HG03196 (cell line): ENCODE data around the gene PLP1.
"Not testable (repeated sequence)": the region's sequence is repeated elsewhere in the genome, so short reads cannot be mapped to it uniquely, and the experiment has no call there.

Experiments
- ATAC-seq: cut with Tn5 transposase; IDR thresholded peaks from one replicate; pipeline ENCODE4 v1.9.1; 2021; ENCODE audit not compliant: unreplicated experiment

PLP1 gene, protein sequence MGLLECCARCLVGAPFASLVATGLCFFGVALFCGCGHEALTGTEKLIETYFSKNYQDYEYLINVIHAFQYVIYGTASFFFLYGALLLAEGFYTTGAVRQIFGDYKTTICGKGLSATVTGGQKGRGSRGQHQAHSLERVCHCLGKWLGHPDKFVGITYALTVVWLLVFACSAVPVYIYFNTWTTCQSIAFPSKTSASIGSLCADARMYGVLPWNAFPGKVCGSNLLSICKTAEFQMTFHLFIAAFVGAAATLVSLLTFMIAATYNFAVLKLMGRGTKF

GRCh38 chrX:103776546-103776945, at the start of gene PLP1:
TSS of gene PLP1 (plus strand) at chrX:103776840. CDS start at chrX:103776996, 156 bp downstream.
- no peak for ATAC-seq

- no peak for ATAC-seq
Measured at GRCh38 chrX:103727115-103727514, 49.5 kb upstream of the PLP1 start.

GRCh38 chrX:103729015-103729414, 47.6 kb upstream of the PLP1 start:
- ATAC-seq: no peak

GRCh38 chrX:103730147-103730795, 46.4 kb upstream of the PLP1 start:
- ATAC-seq: no peak

DNA sequence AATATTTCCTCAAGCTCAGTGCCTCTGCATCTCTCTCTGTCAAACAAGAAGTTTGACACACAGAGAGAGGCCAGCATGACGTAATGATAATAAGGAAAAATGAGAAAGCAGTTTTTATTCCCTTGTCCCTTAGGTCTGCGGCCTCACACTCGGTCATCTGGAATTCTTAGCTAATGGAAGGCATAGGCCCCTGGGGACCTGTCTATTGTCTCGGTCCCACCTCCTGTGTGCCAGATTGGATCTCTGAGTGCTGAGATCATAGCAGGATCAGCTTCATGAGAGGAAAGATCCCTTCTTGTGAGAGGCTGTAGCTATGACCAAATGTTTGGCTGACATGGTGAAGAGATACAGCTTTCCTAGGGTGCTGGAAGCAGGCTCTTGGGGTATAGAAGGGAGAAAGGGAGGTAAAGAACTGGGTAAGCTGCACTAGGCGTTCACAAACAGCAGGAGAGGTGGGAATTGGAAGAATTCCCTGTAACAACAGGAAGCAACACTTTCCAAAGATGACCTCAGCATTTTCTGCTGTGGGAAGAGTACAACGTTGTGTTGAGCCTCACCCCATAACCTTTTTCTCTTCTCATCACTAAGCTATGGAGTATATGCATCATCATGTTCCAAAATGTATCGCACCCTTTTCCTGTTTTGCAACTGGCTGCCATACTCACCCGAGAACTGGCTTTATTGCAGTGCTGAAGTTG, 45.7 kb upstream of the PLP1 start:
- no peak for ATAC-seq

GRCh38 chrX:103733017-103733416, 43.6 kb upstream of the PLP1 start:
- no peak for ATAC-seq

DNA sequence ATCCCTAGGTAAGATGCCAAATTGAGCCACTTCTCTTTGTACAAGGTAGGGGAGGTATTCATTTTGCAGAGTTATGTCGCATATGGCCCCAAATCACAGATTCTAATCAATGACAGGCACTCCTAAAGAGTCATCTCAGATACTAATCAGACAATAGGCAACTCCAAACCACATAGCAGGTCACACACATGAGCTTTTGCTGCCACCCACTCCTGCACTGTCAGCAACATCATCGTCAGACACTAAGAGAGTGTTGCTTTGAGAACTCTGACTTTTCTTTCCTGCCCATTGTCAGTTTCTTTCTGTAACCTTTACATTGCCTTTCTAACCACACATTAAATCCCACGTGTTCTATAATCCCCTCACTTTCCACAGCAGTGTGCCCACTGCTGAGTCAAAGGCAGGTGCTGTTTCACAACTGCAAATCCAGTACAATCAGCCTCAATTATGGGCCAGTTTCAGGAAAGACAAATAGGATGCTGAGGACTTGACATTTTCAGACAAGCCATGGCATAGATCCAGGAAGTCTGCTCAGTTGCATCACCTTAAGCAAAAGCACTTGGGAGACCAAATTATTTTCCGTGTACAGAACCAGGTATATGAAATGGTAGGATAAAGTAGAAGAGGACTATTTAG, 42.4 kb upstream of the PLP1 start:
- ATAC-seq: no peak

GRCh38 chrX:103737696-103738095, 38.9 kb upstream of the PLP1 start:
- ATAC-seq: no peak

DNA sequence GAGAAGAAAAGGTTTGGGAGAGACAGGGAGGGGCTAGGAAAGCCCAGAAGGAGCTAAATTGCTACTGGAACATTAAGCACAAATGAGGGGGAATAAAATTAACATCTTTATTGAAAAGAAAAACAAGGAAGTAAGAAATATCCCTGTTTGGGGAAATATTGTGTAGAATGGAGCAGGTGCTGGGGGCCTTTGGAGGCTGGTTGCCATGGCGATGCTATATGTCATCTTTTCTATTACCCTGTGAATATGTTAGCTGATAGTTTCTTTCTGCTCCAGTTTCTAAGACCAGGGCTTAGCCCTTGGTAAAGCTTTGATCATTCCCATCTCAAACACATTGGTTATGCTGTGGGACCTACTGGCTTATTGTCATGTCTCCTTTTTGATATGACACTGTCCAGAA, 37.2 kb upstream of the PLP1 start:
- ATAC-seq: no peak

DNA sequence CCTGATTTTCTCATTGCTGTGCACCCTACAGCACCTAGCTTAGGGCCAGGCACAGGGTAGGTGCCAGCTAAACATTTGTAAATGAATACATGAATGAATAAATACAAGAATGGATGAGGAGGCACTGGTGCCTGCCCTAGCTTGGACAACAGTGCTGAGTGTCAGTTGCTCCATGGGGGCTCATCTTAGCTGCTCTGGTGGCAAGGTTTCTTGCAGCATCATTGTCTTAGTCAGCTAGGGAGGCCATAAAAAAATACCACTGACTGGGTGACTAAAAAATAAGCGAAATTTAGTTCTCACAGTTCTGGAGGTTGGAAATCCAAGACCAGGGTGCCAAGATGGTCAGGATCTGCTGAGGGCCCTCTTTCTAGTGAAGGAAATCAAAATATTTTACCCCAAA, 34.8 kb upstream of the PLP1 start:
- no peak for ATAC-seq

GRCh38 chrX:103742339-103742738, 34.3 kb upstream of the PLP1 start:
- no peak for ATAC-seq

DNA sequence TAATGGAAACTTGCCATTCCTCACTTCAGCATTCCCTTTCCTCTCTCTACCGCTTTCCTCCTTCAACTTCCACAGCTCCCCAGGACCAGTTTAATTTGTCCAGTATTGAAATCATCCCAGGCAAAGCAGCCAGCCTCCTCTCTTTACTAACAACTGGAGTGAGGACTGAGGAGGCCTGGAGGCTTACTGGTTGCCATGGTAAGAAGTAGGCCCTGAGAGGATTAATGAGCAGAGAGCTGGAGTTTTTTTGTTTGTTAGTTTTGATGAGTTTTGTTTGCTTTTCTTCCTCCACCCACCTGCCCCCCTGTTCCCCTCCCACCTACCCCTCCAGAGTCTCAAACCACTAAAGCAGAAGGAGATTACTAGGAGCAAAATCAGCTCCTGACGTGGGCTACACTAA, 29.5 kb upstream of the PLP1 start:
- ATAC-seq: no peak

GRCh38 chrX:103754401-103754800, 22.2 kb upstream of the PLP1 start:
- no peak for ATAC-seq

- no peak for ATAC-seq
Measured at GRCh38 chrX:103756736-103757135, 19.9 kb upstream of the PLP1 start.

DNA sequence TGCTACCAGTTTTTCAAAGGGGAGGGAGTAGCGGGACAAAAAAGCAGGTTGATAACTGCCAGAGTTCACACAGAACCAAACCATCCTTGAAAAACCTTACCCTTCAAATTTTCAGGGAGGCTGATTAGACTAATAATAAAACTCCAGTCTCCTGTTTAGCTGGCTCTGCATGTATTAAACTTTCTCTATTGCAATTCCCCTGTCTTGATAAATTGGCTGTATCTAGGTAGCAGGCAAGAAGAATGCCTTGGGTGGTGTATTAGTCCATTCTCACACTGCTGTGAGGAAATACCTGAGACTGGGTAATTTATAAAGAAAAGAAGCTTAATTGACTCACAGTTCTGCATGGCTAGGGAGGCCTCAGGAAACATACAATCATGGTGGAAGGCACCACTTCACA, 18.1 kb upstream of the PLP1 start:
- ATAC-seq: no peak

- not testable (repeated sequence) for ATAC-seq
Measured at GRCh38 chrX:103763541-103763940, 13.1 kb upstream of the PLP1 start.

DNA sequence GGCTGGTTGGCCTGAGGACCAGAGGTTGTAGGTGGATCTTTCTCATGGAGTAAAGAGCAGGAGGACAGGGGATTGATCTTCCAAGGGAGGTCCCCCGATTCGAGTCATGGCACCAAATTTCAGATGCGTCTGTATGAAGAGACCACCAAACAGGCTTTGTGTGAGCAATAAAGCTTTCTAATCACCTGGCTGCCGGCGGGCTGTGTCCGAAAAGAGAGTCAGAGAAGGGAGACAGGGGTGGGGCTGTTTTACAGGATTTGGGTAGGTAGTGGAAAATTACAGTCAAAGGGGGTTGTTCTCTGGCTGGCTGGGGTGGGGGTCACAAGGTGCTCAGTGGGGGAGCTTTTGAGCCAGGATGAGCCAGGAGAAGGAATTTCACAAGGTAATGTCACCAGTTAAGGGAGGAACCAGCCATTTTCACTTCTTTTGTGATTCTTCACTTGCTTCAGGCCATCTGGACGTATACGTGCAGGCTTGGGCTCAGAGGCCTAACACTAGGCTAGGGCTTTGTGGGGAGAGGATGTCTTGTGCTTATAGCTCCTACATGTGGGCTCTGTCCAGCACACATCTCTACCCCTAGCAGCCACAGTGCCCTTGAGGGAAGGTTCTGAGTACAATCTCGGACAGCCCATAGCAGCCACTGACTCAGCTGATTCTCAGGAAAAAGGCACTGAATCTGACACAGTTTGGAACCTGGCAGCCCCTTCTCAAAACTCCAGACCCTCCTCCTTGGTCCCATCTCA, 9.7 kb upstream of the PLP1 start:
- ATAC-seq: not testable (repeated sequence)

DNA sequence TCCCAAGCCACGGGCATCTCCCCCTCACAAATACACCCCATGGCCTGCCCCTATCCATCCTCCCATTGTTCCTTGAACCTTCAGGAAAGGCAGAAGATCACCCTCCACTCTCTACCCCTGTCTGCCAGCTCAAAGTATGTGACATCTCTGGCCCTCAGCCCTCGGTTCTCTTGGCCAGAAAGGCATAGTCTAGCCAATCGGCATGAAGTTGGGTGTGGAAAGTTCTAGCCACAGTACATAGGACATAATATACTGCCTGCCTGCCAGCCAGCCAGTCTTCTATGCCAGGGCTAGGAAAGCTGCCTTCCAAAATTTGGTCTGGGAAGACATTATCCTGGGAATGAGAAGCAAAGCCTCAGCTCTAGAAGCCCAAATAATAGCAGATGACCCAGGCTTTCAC, 3.2 kb upstream of the PLP1 start:
- no peak for ATAC-seq

DNA sequence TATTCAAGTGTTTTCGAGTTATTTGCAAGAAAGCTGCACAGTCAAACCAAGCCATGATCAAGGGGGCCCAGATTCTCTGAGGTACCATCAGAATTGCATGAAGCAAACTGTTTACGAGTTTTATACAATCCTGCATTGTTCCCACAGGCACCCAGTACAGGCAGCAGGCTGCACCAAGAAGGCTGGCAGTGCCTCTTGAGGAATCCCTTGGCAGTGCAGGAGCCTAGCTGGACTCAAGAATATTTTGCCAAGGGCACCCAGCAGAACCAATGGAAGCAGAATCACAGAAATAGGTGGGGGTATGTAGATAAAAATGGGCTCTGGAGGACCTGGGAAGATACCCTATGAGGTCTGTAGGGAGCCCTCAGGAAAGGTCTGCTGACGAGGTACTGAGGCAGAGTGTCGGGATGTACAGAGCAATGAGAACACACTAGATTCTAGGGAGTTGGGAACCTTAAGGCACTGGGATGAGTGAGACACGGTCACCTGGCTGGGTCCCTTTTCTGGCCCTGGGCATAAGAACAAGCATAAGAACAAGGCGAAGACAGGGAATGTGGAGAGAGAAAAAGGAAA, 2.5 kb upstream of the PLP1 start:
- ATAC-seq: no peak

GRCh38 chrX:103779141-103779789, 2.6 kb downstream of the PLP1 start:
- ATAC-seq: no peak
